H1 (cell line): ENCODE results near the gene HLA-DQA2. TPM values are rescaled to one million over a fixed set of nuclear protein-coding genes. Genes with fewer than 3 reads are reported as not detected.

ENCODE experiments used
- CTCF ChIA-PET: fragments of 300-600 bp; sonication (Branson Sonifier 250); formaldehyde crosslinking; loops from one replicate; lab custom pipeline; 2021; ENCODE audit not compliant: partially characterized antibody; lab: Charles Lee
- POLR2A ChIA-PET: fragments of 300-600 bp; sonication (Branson Sonifier 250); formaldehyde crosslinking; loops from one replicate; lab custom pipeline; 2021; ENCODE audit warnings: inconsistent platforms; ENCODE audit not compliant: partially characterized antibody; lab: Charles Lee
- DNase-seq, 2 experiments: peaks; one replicate each; pipeline versions ENCODE4 v3.0.0 to v3.0.0-alpha.2; 2010 to 2022; ENCODE audit warnings: low spot score in 2 of 2, low read depth in 1 of 2, mixed read lengths in 1 of 2
- FAIRE-seq: peaks from 2 replicates; lab custom pipeline; 2011; peaks lifted over from hg19 to GRCh38; lab: Jason Lieb, UNC
- H2AFZ ChIP-seq: 2 replicates; pipeline ENCODE4 v1.8.1; 2012; ENCODE audit warnings: low read length, inconsistent platforms
- H2AK5ac ChIP-seq: 2 replicates; pipeline ENCODE4 v1.6.1; 2013; ENCODE audit warnings: low read depth, low read length
- H2BK120ac ChIP-seq: replicated peaks from 2 replicates; pipeline ENCODE3; 2013; ENCODE audit warnings: low read depth, low read length, inconsistent platforms
- H2BK12ac ChIP-seq: 2 replicates; pipeline ENCODE4 v1.6.1; 2013; ENCODE audit warnings: low read depth, low read length
- H2BK15ac ChIP-seq: 2 replicates; pipeline ENCODE4 v1.6.1; 2013; ENCODE audit warnings: low read length
- H2BK20ac ChIP-seq: 2 replicates; pipeline ENCODE4 v1.6.1; 2013; ENCODE audit warnings: low read length
- H2BK5ac ChIP-seq: 2 replicates; pipeline ENCODE4 v1.6.1; 2013; ENCODE audit warnings: low read depth, low read length
- H3K14ac ChIP-seq: 2 replicates; pipeline ENCODE4 v1.6.1; 2013; ENCODE audit warnings: inconsistent platforms; ENCODE audit not compliant: insufficient read length
- H3K18ac ChIP-seq: 2 replicates; pipeline ENCODE4 v1.6.1; 2013; ENCODE audit warnings: low read length; ENCODE audit errors: extremely low read depth
- H3K23ac ChIP-seq: 2 replicates; pipeline ENCODE4 v1.6.1; 2013; ENCODE audit warnings: inconsistent platforms; ENCODE audit not compliant: insufficient read length
- H3K23me2 ChIP-seq: 2 replicates; pipeline ENCODE4 v1.6.1; 2013; ENCODE audit warnings: low read depth, low read length
- H3K27ac ChIP-seq: 2 replicates; pipeline ENCODE4 v1.6.1; 2011; ENCODE audit warnings: low read depth, low read length, inconsistent platforms
- H3K27me3 ChIP-seq, 4 experiments: replicated peaks in 1 of 4; 1 replicate in 1 of 4; 2 replicates in 3 of 4; pipeline versions ENCODE4 v1.6.1 to v1.8.1; 2011 to 2013; ENCODE audit warnings: low read length in 3 of 4, mild to moderate bottlenecking in 3 of 4, inconsistent platforms in 2 of 4, mixed read lengths in 2 of 4, moderate library complexity in 1 of 4; ENCODE audit not compliant: control insufficient read depth in 3 of 4, insufficient read depth in 3 of 4; ENCODE audit errors: extremely low read depth in 1 of 4
- H3K36me3 ChIP-seq, 4 experiments: 2 replicates each; pipeline versions ENCODE4 v1.6.1 to v1.8.1; 2011 to 2013; ENCODE audit warnings: mild to moderate bottlenecking in 4 of 4, low read length in 3 of 4, moderate library complexity in 2 of 4, control low read depth in 1 of 4, inconsistent platforms in 1 of 4; ENCODE audit not compliant: insufficient read depth in 4 of 4, control insufficient read depth in 2 of 4
- H3K4ac ChIP-seq: replicated peaks from 2 replicates; pipeline ENCODE3; 2013; ENCODE audit warnings: low read length, low read depth, mixed read lengths, inconsistent platforms; ENCODE audit not compliant: insufficient read length
- H3K4me1 ChIP-seq, 4 experiments: replicated peaks in 1 of 4; 1 replicate in 1 of 4; 2 replicates in 3 of 4; pipeline versions ENCODE4 v1.6.1 to v1.8.1; 2011 to 2013; ENCODE audit warnings: low read length in 3 of 4, inconsistent platforms in 2 of 4, mixed read lengths in 1 of 4; ENCODE audit not compliant: insufficient read depth in 4 of 4, control insufficient read depth in 3 of 4
- H3K4me2 ChIP-seq, 2 experiments: 2 replicates each; pipeline versions ENCODE4 v1.6.1 to v1.8.1; 2011 to 2013; ENCODE audit warnings: low read depth in 2 of 2, low read length in 2 of 2, control low read depth in 1 of 2, inconsistent platforms in 1 of 2, mild to moderate bottlenecking in 1 of 2; ENCODE audit not compliant: insufficient read depth in 1 of 2
- H3K4me3 ChIP-seq, 4 experiments: fragments of 200-600, 300-600 bp in 1 of 4; sonication (generic), shearing (Covaris generic), sonication (Bioruptor Twin) in 1 of 4; 2 replicates each; pipeline versions ENCODE4 v1.5.1 to v1.8.1; 2011 to 2016; ENCODE audit warnings: low read length in 4 of 4, low read depth in 3 of 4, control low read depth in 2 of 4, inconsistent platforms in 2 of 4, mild to moderate bottlenecking in 2 of 4, mixed read lengths in 1 of 4, moderate library complexity in 1 of 4; ENCODE audit not compliant: insufficient read depth in 2 of 4; ENCODE audit errors: extremely low read depth in 1 of 4
- H3K56ac ChIP-seq: replicated peaks from 2 replicates; pipeline ENCODE3; 2013; ENCODE audit warnings: low read depth, mild to moderate bottlenecking, mixed read lengths, low read length, inconsistent platforms; ENCODE audit not compliant: insufficient read length
- H3K79me1 ChIP-seq: 2 replicates; pipeline ENCODE4 v1.6.1; 2013; ENCODE audit warnings: low read depth, low read length, control low read depth
- H3K79me2 ChIP-seq, 2 experiments: 2 replicates each; pipeline versions ENCODE4 v1.6.1 to v1.8.1; 2012 to 2013; ENCODE audit warnings: low read length in 2 of 2, mild to moderate bottlenecking in 2 of 2, inconsistent platforms in 1 of 2; ENCODE audit not compliant: insufficient read depth in 2 of 2, control insufficient read depth in 1 of 2
- H3K9ac ChIP-seq, 4 experiments: replicated peaks in 1 of 4; 1 replicate in 1 of 4; 2 replicates in 3 of 4; pipeline versions ENCODE4 v1.6.1 to v1.8.1; 2011 to 2013; ENCODE audit warnings: low read depth in 3 of 4, low read length in 3 of 4, control low read depth in 2 of 4, mild to moderate bottlenecking in 2 of 4, moderate library complexity in 2 of 4, inconsistent platforms in 1 of 4; ENCODE audit errors: extremely low read depth in 1 of 4
- H3K9me3 ChIP-seq, 2 experiments: 2 replicates each; pipeline versions ENCODE4 v1.6.1 to v1.8.1; 2012 to 2013; ENCODE audit warnings: mild to moderate bottlenecking in 2 of 2, moderate library complexity in 2 of 2, control low read depth in 1 of 2, inconsistent platforms in 1 of 2, low read depth in 1 of 2, low read length in 1 of 2, mixed read lengths in 1 of 2; ENCODE audit not compliant: insufficient read depth in 2 of 2
- H4K20me1 ChIP-seq, 2 experiments: replicated peaks in 1 of 2; 2 replicates each; pipeline versions ENCODE3 to v1.8.1; 2011 to 2013; ENCODE audit warnings: inconsistent platforms in 2 of 2, low read length in 2 of 2, mild to moderate bottlenecking in 1 of 2; ENCODE audit not compliant: insufficient read depth in 2 of 2, control insufficient read depth in 1 of 2
- H4K5ac ChIP-seq: 2 replicates; pipeline ENCODE4 v1.6.1; 2013; ENCODE audit warnings: low read length, low read depth, mixed read lengths, inconsistent platforms; ENCODE audit not compliant: insufficient read length
- H4K8ac ChIP-seq: 2 replicates; pipeline ENCODE4 v1.8.0; 2013; ENCODE audit warnings: mild to moderate bottlenecking, moderate library complexity, low read length, inconsistent platforms; ENCODE audit not compliant: insufficient read depth; ENCODE audit errors: extremely low read depth
- H4K91ac ChIP-seq: replicated peaks from 2 replicates; pipeline ENCODE3; 2013; ENCODE audit warnings: low read length, mixed read lengths, inconsistent platforms; ENCODE audit not compliant: insufficient read length
- CTBP2 ChIP-seq: IDR thresholded peaks from 2 replicates; pipeline ENCODE4 v1.7.0; 2011; ENCODE audit warnings: borderline replicate concordance, mild to moderate bottlenecking, moderate library complexity, mixed read lengths, low read length; ENCODE audit not compliant: insufficient read depth, insufficient read length
- RFX5 ChIP-seq: IDR thresholded peaks from 2 replicates; pipeline ENCODE4 v1.6.1; 2011; ENCODE audit warnings: low read depth, low read length, improper control_type of control experiment, borderline replicate concordance
- WGBS, 2 experiments: shearing (Covaris generic) in 1 of 2; methylation state at CpG; one replicate each; pipeline versions ENCODE4 v1.1.6 to v1.1.7; 2013 to 2015; ENCODE audit warnings: low lambda C conversion rate in 2 of 2, mixed read lengths in 2 of 2, inconsistent platforms in 1 of 2, low coverage in 1 of 2, missing lambda C conversion rate in 1 of 2; ENCODE audit not compliant: insufficient replicate concordance in 2 of 2, insufficient coverage in 1 of 2, insufficient read length in 1 of 2; ENCODE audit errors: extremely low coverage in 1 of 2, missing lambda C conversion rate in 1 of 2; 5-methylcytosine and 5-hydroxymethylcytosine counted together
- polyA plus RNA-seq, 7 experiments: library from polyadenylated mRNA; depleted of rRNA in 3 of 7; stranded (reverse) in 5 of 7; unstranded in 2 of 7; fragments of >200 nt in 5 of 7; fragments of 200-250 nt in 2 of 7; gene quantifications; 1 replicate in 5 of 7; 2 replicates in 1 of 7; 4 replicates in 1 of 7; pipeline versions ENCODE4 v1.2.1 to v1.2.3, GENCODE V29; 2011 to 2013; ENCODE audit warnings: missing spikeins in 2 of 7, mixed read lengths in 2 of 7
- total RNA-seq: library from RNA; stranded (reverse); fragmentation: NEBNext Ultra II Directional; extraction: Animal tissue kit (Norgen Biotek cat#: 25700); gene quantifications from 2 replicates; pipeline ENCODE4 v1.2.1, GENCODE V29; 2021

HLA-DQA2 gene
- total and polyA plus RNA-seq, 2 of the 8 experiments (the other 6 are each of a cell fraction or from before 2014, with no cell fraction given), result not detected

DNA sequence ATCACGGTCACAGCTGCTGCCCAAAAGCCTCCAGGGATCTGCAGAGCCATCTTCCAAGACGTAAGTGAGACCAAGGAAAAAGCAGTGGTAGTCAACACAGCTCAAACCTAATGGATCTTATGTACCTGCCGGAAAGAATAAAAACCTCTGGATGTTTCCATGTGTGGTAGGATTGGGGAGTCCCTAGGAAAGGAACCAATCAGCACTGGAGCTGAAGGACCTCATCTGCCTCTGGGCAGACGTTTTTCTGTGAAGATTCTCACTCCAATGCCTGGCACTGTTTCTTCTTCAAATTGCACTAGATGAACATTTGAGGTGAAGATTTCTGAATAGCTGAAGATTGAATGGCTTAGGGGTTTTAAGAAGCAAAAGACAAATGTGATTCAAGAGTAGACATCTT is 22.2 kb downstream of the HLA-DQA2 start, which contains the start of gene HLA-DQB2:
HLA-DQB2 (minus strand) TSS at position 112 of the 400 bp plus-strand sequence; CDS start at position 50, 62 bp downstream.
- WGBS, 2 experiments, result 59% methylated on average over 4 of the region's 4 CpGs; no CpG with 5 or more reads in 1 of the 2 experiments
- H3K79me1 ChIP-seq, result no peaks in the 10 kb centered on the region
- no peak within 1 kb of the TSS for H3K4me3 ChIP-seq
- no peak within 1 kb of the TSS for H2BK12ac ChIP-seq
- H3K4ac ChIP-seq, result no peak within 1 kb of the TSS
- no peak within 1 kb of the TSS for H2AFZ ChIP-seq
- H4K91ac ChIP-seq, result no peak within 1 kb of the TSS
- no peaks in the 10 kb centered on the region for H3K23me2 ChIP-seq
- peaks cover 0 to 3% of the 10 kb centered on the region in 2 experiments; a peak in 1 of 4 replicates for H3K9me3 ChIP-seq
- CTCF ChIA-PET, result interaction anchor here (0.9 to 1.3 kb wide), 5 partner anchors 22 to 350 kb away, joined by 3 to 7 read pairs (median 3); no protein-coding TSS in a partner anchor
- DNase-seq (no peak), FAIRE-seq (no peak)
- H3K27me3 ChIP-seq, result no peaks in the 10 kb centered on the region
- H3K23ac ChIP-seq, result no peak within 1 kb of the TSS
- H3K36me3 ChIP-seq, result no peaks in the 10 kb centered on the region
- no peak within 1 kb of the TSS for H2BK120ac ChIP-seq
- no peak within 1 kb of the TSS for H3K14ac ChIP-seq
- no peak within 1 kb of the TSS for H2BK5ac ChIP-seq
- no peak within 1 kb of the TSS for H2BK20ac ChIP-seq
- no peak within 1 kb of the TSS for H3K4me2 ChIP-seq
- no peaks in the 10 kb centered on the region for H3K79me2 ChIP-seq
- TF ChIP-seq CTBP2 (no peak), RFX5 (peak; percentile 60; the same call in 1 of the 2 replicates)
- no peak within 1 kb of the TSS for H3K18ac ChIP-seq
- no peak within 1 kb of the TSS for H2BK15ac ChIP-seq
- no peaks in the 10 kb centered on the region for H4K20me1 ChIP-seq
- no peak within 1 kb of the TSS for H3K9ac ChIP-seq
- H3K56ac ChIP-seq, result no peak within 1 kb of the TSS
- no peak within 1 kb of the TSS for H3K27ac ChIP-seq
- H4K5ac ChIP-seq, result no peak within 1 kb of the TSS
- no peak within 1 kb of the TSS for H2AK5ac ChIP-seq
- POLR2A ChIA-PET, result no interaction called here
- no peaks in the 10 kb centered on the region for H3K4me1 ChIP-seq
- H4K8ac ChIP-seq, result no peak within 1 kb of the TSS
